Epithelial cell of proximal tubule (primary cell): Measurements from ENCODE around the gene MS4A3. TPM values are rescaled to one million over a fixed set of nuclear protein-coding genes. Genes with fewer than 3 reads are reported as not detected.
"Not testable (repeated sequence)": the region's sequence is repeated elsewhere in the genome, so short reads cannot be mapped to it uniquely, and the experiment has no call there.

Source experiments
- DNase-seq: peaks from one replicate; pipeline ENCODE4 v3.0.0-alpha.2; 2011; ENCODE audit warnings: low read depth
- H3K4me3 ChIP-seq: 2 replicates; pipeline ENCODE4 v1.5.1; 2011; ENCODE audit warnings: low read depth, mild to moderate bottlenecking, low read length
- CTCF ChIP-seq: conservative IDR thresholded peaks from 2 replicates; pipeline ENCODE4 v1.5.1; 2012; ENCODE audit warnings: low read depth, mild to moderate bottlenecking, low read length
- total RNA-seq: library from RNA; depleted of rRNA; stranded (reverse); fragments of >200 nt; gene quantifications from 2 replicates; pipeline ENCODE4 v1.2.3, GENCODE V29; 2015

Gene MS4A3
- total RNA-seq, 1 donor from 2014 or later, result not detected

GRCh38 chr11:60095477-60096120, 39.1 kb downstream of the MS4A3 start:
- no peak for DNase-seq
- H3K4me3 ChIP-seq, result no peak overlapping the region
- TF ChIP-seq CTCF, result no peak

DNA sequence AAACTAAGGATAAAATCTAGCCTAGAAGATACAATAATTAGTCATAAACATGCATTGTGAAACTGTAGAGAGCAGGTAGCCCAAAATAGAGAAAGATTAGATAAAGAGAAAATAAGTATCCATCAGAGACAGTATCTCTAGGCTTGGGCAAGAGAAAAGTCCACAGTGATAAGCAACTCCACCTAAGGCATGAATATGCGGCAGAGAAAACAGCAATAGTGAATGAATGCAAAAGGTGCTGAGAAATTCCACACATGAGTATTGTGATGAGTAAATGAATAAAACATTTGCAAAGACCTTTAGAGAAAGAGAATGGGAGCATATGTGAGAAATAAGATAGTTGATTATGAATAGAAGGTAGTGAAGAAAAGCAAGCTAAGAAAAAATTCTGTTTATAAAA, 40.7 kb downstream of the MS4A3 start:
- DNase-seq, result no peak
- TF ChIP-seq CTCF, result no peak
- H3K4me3 ChIP-seq, result no peak overlapping the region

DNA sequence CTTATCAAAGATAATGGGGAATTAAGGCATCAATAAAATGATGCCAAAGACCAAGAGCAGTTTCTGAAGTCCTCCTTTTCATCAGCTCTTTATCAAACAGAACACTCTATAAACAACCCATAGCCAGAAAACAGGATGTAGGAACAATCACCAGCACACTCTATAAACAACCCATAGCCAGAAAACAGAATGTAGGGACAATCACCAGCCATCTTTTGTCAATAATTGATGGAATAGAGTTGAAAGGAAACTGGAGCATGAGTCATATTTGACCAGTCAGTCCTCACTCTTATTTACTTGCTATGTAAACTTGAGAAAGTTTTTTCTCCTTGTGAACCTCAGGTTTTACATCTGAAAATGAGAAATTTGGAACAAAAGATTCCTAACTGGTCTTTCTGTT, 42.0 kb downstream of the MS4A3 start:
- no peak overlapping the region for H3K4me3 ChIP-seq
- peak; percentile 70 for DNase-seq
- no peak for TF ChIP-seq CTCF

DNA sequence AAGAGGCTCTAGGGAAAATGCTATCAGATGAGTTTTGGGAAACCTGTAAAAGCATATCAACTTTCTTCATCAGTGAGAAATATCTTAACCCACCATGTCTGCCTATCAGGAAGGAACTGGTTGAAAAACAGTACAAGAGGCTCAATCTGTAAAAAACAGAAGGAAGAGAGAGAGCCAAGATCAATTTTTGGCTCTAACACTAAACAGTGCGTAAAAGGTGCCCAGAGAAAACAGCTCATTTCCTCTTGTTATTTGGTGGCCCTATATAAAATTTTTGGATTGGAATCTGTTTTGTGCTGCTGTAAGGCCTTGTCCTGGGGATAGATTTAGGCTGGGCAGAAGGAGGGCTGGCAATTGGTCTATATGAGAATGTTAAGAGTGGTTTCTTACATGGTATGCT, 44.1 kb downstream of the MS4A3 start:
- no peak for TF ChIP-seq CTCF

GRCh38 chr11:60101368-60101767, 44.9 kb downstream of the MS4A3 start:
- DNase-seq, H3K4me3 ChIP-seq: not testable (repeated sequence)

More for the DNA sequence above, 44.1 kb downstream of the MS4A3 start:
- no peak for DNase-seq
- no peak overlapping the region for H3K4me3 ChIP-seq

DNA sequence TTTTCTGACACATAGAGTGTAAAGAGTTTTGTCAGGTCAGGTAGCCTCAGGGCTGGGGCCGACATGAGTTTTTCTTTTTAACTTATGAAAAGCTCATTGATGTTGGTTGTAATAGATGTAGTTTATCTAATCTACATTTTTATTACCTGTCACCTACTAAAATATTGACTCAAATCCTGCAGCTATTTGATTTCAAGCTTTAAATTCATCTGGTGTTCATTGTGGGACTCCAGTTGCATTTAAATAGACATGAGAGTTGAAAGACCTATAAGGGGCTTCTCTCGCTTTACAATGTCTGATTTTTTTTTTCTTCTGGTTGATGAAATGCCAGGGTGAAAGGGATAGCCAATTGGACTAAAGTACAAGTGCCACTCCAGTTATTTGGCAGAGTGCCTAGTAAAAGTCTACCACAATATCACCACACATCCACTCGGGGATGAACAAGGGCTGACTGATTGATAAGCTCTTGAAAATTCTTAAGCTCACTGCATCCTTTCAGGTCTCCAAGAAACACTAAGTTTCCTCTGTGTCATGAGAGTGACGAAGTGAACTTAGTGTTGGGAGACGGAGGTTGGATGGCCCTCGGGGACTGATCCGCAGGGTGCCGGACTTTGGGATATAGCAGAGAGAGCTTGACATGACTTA, 48.1 kb downstream of the MS4A3 start:
- H3K4me3 ChIP-seq, DNase-seq: not testable (repeated sequence)

GRCh38 chr11:60108631-60109030, 52.2 kb downstream of the MS4A3 start:
- DNase-seq, H3K4me3 ChIP-seq: not testable (repeated sequence)

DNA sequence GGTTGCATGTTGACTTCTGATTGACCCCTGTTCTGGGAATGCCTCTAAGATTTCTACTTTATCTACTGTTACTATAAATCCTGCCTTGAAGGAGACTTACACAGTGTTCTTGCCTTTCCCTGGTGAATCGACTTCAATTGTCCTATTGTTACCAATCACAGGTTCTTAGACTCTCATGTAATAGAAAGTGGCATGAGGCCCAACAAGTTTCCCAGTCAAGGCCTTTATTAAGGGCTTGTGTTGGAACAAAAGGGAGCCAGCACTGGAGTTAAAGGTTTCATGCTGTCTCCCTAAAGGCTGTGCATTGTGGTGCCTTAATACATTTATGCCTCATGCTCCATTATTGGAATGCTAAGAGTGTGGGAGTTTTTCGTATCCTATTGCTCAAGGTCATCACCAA, 55.3 kb downstream of the MS4A3 start:
- DNase-seq, result no peak
- H3K4me3 ChIP-seq, result no peak overlapping the region
- no peak for TF ChIP-seq CTCF
